A549 (cell line): Measurements from ENCODE around the gene CLEC2L. TPM values are rescaled to one million over a fixed set of nuclear protein-coding genes. Genes with fewer than 3 reads are reported as not detected.

Experiments
- ATAC-seq, 2 experiments: fragments of 200-7000 bp in 1 of 2; fragments of >200 bp in 1 of 2; cut with Nextera tagmentation in 1 of 2; cut with Tn5 transposase in 1 of 2; 3 replicates each; pipeline versions ENCODE4 v1.8.0 to v1.9.1; 2018 to 2020; ENCODE audit warnings: mild to moderate bottlenecking in 1 of 2, moderate library complexity in 1 of 2
- CTCF ChIA-PET: fragments of 300-600 bp; sonication (Branson Sonifier 250); formaldehyde crosslinking; extraction: SDS; loops from one replicate; lab custom pipeline; 2021; ENCODE audit warnings: antibody characterized with exemption, inconsistent platforms; lab: Yijun Ruan, JAX
- POLR2A ChIA-PET: fragments of 350-600 bp; formaldehyde crosslinking; extraction: SDS; loops from one replicate; lab custom pipeline; 2021; ENCODE audit warnings: antibody characterized with exemption, inconsistent platforms; lab: Yijun Ruan, JAX
- DNase-seq, 2 experiments: peaks; one replicate each; pipeline versions ENCODE4 v3.0.0 to v3.0.0-alpha.2; 2011 to 2016; ENCODE audit warnings: low read depth in 1 of 2, low spot score in 1 of 2
- FAIRE-seq: peaks from 2 replicates; lab custom pipeline; 2011; peaks lifted over from hg19 to GRCh38; lab: Jason Lieb, UNC
- H3K27ac ChIP-seq, 2 experiments: fragments of >200 bp; sonication (Bioruptor Twin); formaldehyde crosslinking; 3 replicates each; pipeline ENCODE4 v1.5.1; 2016 to 2017
- H3K4me1 ChIP-seq: fragments of >200 bp; sonication (Bioruptor Twin); formaldehyde crosslinking; 3 replicates; pipeline ENCODE4 v1.6.1; 2016
- H3K4me2 ChIP-seq: fragments of >200 bp; sonication (Bioruptor Twin); formaldehyde crosslinking; 3 replicates; pipeline ENCODE4 v1.6.1; 2016
- H3K4me3 ChIP-seq: fragments of >200 bp; sonication (Bioruptor Twin); formaldehyde crosslinking; 3 replicates; pipeline ENCODE4 v1.5.1; 2016
- H3K9me3 ChIP-seq: fragments of >200 bp; sonication (Bioruptor Twin); formaldehyde crosslinking; 3 replicates; pipeline ENCODE4 v1.6.1; 2016
- CEBPB ChIP-seq, 2 experiments: fragments of >200 bp in 1 of 2; sonication (Bioruptor Twin) in 1 of 2; formaldehyde crosslinking in 1 of 2; IDR thresholded peaks; 2 replicates each; pipeline ENCODE4 v1.6.1; 2012 to 2016
- FOSL2 ChIP-seq, 2 experiments: fragments of 450-650 bp in 1 of 2; fragments of >200 bp in 1 of 2; sonication (Bioruptor Twin) in 1 of 2; formaldehyde crosslinking; IDR thresholded peaks; 2 replicates each; pipeline versions ENCODE4 v1.5.0 to v1.6.1; 2016 to 2020; ENCODE audit warnings: mild to moderate bottlenecking in 1 of 2, moderate library complexity in 1 of 2
- FOXS1 ChIP-seq: fragments of 250-450 bp; sonication (Bioruptor Pico); IDR thresholded peaks from 2 replicates; pipeline ENCODE4 v1.5.0; 2020; ENCODE audit warnings: mild to moderate bottlenecking, moderate library complexity
- HEYL ChIP-seq: fragments of 250-450 bp; sonication (Bioruptor Pico); IDR thresholded peaks from 2 replicates; pipeline ENCODE4 v1.8.0; 2021; ENCODE audit warnings: mild to moderate bottlenecking, moderate library complexity
- HOXA7 ChIP-seq: fragments of 250-450 bp; sonication (Bioruptor Pico); IDR thresholded peaks from 2 replicates; pipeline ENCODE4 v1.5.0; 2020; ENCODE audit warnings: mild to moderate bottlenecking, moderate library complexity
- JUNB ChIP-seq: fragments of >200 bp; sonication (Bioruptor Twin); formaldehyde crosslinking; IDR thresholded peaks from 2 replicates; pipeline ENCODE4 v1.6.1; 2016
- NPAS2 ChIP-seq: fragments of 250-450 bp; sonication (Bioruptor Pico); IDR thresholded peaks from 2 replicates; pipeline ENCODE4 v1.8.0; 2022; ENCODE audit warnings: mild to moderate bottlenecking, moderate library complexity, borderline replicate concordance
- NR3C1 ChIP-seq: fragments of >200 bp; sonication (Bioruptor Twin); formaldehyde crosslinking; IDR thresholded peaks from 3 replicates; pipeline ENCODE4 v1.6.1; 2017
- POLR2A ChIP-seq: IDR thresholded peaks from 2 replicates; pipeline ENCODE4 v1.6.1; 2012; ENCODE audit warnings: mild to moderate bottlenecking, low read length
- RAD21 ChIP-seq, 2 experiments: fragments of >200 bp in 1 of 2; sonication (Bioruptor Twin) in 1 of 2; formaldehyde crosslinking in 1 of 2; IDR thresholded peaks in 1 of 2; conservative IDR thresholded peaks in 1 of 2; 2 replicates in 1 of 2; 3 replicates in 1 of 2; pipeline ENCODE4 v1.6.1; 2012 to 2018; ENCODE audit warnings: inconsistent platforms in 1 of 2
- RARB ChIP-seq: fragments of 250-450 bp; sonication (Bioruptor Pico); IDR thresholded peaks from 2 replicates; pipeline ENCODE4 v1.8.0; 2021; ENCODE audit warnings: mild to moderate bottlenecking, moderate library complexity
- RCOR1 ChIP-seq: fragments of 150-350 bp; IDR thresholded peaks from 2 replicates; pipeline ENCODE4 v1.6.1; 2014; ENCODE audit warnings: antibody characterized with exemption, low read length, low read depth
- TFCP2L1 ChIP-seq: fragments of 250-450 bp; sonication (Bioruptor Pico); IDR thresholded peaks from 2 replicates; pipeline ENCODE4 v1.5.0; 2021; ENCODE audit warnings: mild to moderate bottlenecking
- ZSCAN20 ChIP-seq: fragments of 250-450 bp; sonication (Bioruptor Pico); IDR thresholded peaks from 2 replicates; pipeline ENCODE4 v1.8.0; 2022; ENCODE audit warnings: mild to moderate bottlenecking, moderate library complexity
- WGBS: methylation state at CpG from one replicate; pipeline ENCODE4 v1.1.6; 2017; ENCODE audit errors: missing lambda C conversion rate; 5-methylcytosine and 5-hydroxymethylcytosine counted together
- polyA plus RNA-seq, 4 experiments: library from polyadenylated mRNA; depleted of rRNA in 3 of 4; stranded (reverse); fragments of >200 nt; fragmentation: RNase III in 1 of 4; extraction: RNeasy Plus Mini Kit Qiagen cat#74134 plus additional on column Dnase treatment in 1 of 4; gene quantifications; 2 replicates in 3 of 4; 3 replicates in 1 of 4; pipeline ENCODE4 v1.2.3, GENCODE V29; 2011 to 2017
- TF ChIP-seq, protein P1 (sequence below): fragments of 200-600 bp; sonication (generic); IDR thresholded peaks from 2 replicates; pipeline ENCODE4 v1.6.1; 2016; ENCODE audit warnings: antibody characterized with exemption, mild to moderate bottlenecking, moderate library complexity
- TF ChIP-seq, protein P2 (sequence below): fragments of >200 bp; sonication (Bioruptor Twin); formaldehyde crosslinking; IDR thresholded peaks from 3 replicates; pipeline ENCODE4 v1.6.1; 2016
- TF ChIP-seq, protein P3 (sequence below): fragments of 150-350 bp; IDR thresholded peaks from 2 replicates; pipeline ENCODE4 v1.6.1; 2014; ENCODE audit warnings: low read depth, mild to moderate bottlenecking, low read length

CLEC2L gene
- polyA plus RNA-seq, 2 of the 4 experiments (the other 2 are of a cell fraction) = 0.28 TPM; not detected in 1

DNA sequence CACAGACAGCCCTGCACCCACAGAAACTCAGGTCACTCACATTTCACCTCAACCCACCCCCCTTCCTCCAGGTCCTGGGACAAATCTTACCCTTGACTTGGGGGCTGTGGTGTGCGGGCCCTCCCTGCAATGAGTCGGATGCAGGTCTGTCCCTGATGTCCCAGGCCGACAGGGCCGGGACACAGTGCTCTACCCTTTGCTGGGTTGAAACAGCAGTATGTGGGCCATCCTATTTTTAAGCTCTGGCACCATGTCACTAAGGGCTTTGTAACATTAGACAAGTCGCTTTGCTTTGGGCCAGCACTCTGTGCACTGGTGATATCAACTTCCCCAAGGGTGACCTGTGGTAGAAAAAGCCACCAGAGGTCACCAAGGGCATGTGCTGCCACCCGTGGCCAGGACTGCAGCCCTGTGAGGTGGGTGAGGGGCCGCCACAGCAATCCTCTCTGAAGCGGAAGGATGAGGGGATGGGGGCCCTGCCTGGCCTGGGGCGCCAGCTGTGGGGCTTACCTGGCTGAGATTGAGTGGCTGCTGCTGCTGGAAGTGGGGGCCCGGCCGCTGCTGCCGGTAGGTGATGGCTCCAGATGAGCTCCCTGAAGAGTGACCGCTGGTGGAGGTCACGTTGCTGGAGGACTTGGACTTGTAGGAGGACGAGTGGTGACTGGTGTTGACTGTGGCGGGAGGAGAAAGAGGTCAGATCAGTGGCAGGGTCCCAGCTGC lies 51.3 kb downstream of the CLEC2L start:
- ChIA-PET CTCF (interaction anchor here (0.6 to 1.3 kb wide), 5 partner anchors 11 to 155 kb away, joined by 3 to 4 read pairs (median 3); no protein-coding TSS in a partner anchor), POLR2A (no interaction called here)
- no peak overlapping the region for H3K27ac ChIP-seq
- FAIRE-seq (no peak), ATAC-seq (no peak), DNase-seq (no peak)
- no peak for TF ChIP-seq FOXS1 (CRISPR knock-in tag)
- TF ChIP-seq, protein P1, sequence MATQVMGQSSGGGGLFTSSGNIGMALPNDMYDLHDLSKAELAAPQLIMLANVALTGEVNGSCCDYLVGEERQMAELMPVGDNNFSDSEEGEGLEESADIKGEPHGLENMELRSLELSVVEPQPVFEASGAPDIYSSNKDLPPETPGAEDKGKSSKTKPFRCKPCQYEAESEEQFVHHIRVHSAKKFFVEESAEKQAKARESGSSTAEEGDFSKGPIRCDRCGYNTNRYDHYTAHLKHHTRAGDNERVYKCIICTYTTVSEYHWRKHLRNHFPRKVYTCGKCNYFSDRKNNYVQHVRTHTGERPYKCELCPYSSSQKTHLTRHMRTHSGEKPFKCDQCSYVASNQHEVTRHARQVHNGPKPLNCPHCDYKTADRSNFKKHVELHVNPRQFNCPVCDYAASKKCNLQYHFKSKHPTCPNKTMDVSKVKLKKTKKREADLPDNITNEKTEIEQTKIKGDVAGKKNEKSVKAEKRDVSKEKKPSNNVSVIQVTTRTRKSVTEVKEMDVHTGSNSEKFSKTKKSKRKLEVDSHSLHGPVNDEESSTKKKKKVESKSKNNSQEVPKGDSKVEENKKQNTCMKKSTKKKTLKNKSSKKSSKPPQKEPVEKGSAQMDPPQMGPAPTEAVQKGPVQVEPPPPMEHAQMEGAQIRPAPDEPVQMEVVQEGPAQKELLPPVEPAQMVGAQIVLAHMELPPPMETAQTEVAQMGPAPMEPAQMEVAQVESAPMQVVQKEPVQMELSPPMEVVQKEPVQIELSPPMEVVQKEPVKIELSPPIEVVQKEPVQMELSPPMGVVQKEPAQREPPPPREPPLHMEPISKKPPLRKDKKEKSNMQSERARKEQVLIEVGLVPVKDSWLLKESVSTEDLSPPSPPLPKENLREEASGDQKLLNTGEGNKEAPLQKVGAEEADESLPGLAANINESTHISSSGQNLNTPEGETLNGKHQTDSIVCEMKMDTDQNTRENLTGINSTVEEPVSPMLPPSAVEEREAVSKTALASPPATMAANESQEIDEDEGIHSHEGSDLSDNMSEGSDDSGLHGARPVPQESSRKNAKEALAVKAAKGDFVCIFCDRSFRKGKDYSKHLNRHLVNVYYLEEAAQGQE = no peak
- TF ChIP-seq TFCP2L1 = no peak
- TF ChIP-seq POLR2A = no peak
- TF ChIP-seq RCOR1 = no peak
- TF ChIP-seq RARB (CRISPR knock-in tag) = no peak
- no peak overlapping the region for H3K4me2 ChIP-seq
- WGBS = 89% methylated on average over 12 of the region's 16 CpGs
- no peak overlapping the region for H3K4me3 ChIP-seq
- no peaks in the 10 kb centered on the region for H3K4me1 ChIP-seq
- no peaks in the 10 kb centered on the region for H3K9me3 ChIP-seq

DNA sequence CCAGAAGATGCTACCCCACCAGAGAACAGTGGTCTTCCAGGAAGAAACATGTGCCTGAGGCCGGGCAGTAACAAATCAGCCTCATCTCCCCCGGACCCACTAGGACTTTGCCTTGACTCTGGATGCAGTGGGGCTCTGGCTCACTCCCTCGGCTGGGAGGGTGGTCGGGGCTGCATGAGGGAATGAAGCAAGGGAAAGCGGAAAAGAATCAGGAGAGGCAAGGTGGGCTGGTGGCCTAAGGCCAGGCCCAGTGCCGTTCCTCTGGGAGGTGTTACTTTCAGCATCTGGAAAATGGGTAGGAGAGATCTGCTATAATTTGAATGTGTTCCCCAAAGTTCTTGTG lies 51.8 kb downstream of the CLEC2L start:
- WGBS = 97% methylated on average over 6 of the region's 6 CpGs
- no peaks in the 10 kb centered on the region for H3K4me1 ChIP-seq
- no peak for FAIRE-seq
- TF ChIP-seq NPAS2 (CRISPR knock-in tag) = no peak
- TF ChIP-seq HEYL (CRISPR knock-in tag) = no peak
- TF ChIP-seq FOSL2 (IDR thresholded peaks at IDR 0.05) = no peak
- TF ChIP-seq FOSL2 (CRISPR knock-in tag; IDR thresholded peaks at IDR 0.05) = no peak
- TF ChIP-seq JUNB = no peak
- no peak for TF ChIP-seq RAD21 (conservative IDR thresholded peaks at IDR 0.05 in 1 of 2, IDR thresholded peaks at IDR 0.05 in 1 of 2)
- no peak for TF ChIP-seq NR3C1
- TF ChIP-seq ZSCAN20 = no peak
- TF ChIP-seq, protein P2, sequence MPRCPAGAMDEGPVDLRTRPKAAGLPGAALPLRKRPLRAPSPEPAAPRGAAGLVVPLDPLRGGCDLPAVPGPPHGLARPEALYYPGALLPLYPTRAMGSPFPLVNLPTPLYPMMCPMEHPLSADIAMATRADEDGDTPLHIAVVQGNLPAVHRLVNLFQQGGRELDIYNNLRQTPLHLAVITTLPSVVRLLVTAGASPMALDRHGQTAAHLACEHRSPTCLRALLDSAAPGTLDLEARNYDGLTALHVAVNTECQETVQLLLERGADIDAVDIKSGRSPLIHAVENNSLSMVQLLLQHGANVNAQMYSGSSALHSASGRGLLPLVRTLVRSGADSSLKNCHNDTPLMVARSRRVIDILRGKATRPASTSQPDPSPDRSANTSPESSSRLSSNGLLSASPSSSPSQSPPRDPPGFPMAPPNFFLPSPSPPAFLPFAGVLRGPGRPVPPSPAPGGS = no peak
- TF ChIP-seq, protein P3, sequence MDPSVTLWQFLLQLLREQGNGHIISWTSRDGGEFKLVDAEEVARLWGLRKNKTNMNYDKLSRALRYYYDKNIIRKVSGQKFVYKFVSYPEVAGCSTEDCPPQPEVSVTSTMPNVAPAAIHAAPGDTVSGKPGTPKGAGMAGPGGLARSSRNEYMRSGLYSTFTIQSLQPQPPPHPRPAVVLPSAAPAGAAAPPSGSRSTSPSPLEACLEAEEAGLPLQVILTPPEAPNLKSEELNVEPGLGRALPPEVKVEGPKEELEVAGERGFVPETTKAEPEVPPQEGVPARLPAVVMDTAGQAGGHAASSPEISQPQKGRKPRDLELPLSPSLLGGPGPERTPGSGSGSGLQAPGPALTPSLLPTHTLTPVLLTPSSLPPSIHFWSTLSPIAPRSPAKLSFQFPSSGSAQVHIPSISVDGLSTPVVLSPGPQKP = no peak
- no peak for TF ChIP-seq CEBPB (IDR thresholded peaks at IDR 0.05)
- TF ChIP-seq HOXA7 (CRISPR knock-in tag) = no peak
- H3K4me3 ChIP-seq = no peak overlapping the region
- no peak for ATAC-seq
- no peak overlapping the region for H3K27ac ChIP-seq
- ChIA-PET POLR2A (no interaction called here), CTCF (interaction anchor here (0.7 to 1.3 kb wide), 3 partner anchors 10 to 75 kb away, joined by 3 to 4 read pairs (median 4); no protein-coding TSS in a partner anchor)
- no peak overlapping the region for H3K4me2 ChIP-seq
- no peak for DNase-seq
- H3K9me3 ChIP-seq = no peaks in the 10 kb centered on the region
